ENCODE results near the gene MYO9A.

The MYO9A gene

DNA sequence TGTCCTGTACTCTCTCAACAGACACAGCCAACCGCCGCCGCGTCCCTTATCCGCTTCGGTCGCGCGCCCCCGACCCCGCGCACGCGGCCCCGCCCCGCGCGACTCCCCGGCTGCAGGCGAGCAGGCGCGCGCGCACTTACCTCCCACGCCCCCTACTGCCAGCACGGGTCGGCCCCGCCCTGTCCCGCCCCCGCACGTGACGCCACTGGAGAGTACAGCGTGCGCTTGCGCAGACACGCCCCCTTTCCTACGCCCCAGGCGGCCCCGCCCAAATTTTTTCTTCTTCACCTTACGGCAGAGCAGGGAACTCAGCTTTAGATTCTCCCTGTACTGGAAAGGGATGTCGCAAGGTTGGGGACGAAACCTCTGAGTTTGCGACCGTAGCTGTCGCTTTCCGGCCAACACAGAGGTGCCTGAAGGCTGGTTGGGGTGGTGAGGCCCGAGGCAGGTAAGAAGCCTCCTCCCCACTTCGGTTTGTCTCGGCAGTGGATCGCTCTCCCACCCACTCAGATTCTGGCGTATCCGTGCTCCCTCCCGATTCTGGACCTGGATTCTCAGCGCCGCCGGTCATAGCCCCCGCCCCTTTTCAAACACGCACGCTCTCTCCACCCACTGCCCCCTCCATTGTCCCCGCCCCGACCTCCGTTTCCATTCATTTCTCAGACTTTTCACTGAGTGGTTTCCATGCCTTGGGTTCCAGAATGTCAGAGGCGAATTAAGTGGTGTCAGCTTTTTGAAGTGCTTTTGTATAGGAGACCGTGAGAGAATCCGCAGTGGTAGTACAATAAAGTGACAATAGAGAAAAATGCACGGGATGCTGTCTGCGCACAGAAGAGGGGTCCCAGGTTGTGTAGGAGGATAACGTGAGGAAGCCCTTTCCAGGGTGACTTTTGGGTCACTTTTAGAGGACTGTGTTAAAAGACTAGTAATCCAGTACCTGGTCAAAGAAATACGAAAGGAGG lies at the start of gene MYO9A, which contains the start of gene SENP8:
MYO9A (minus strand) TSS at position 134 of the 962 bp plus-strand sequence. CDS start 71,587 bp downstream, outside the sequence.
SENP8 (plus strand) TSS at position 387 of the 962 bp plus-strand sequence. CDS start 21,221 bp downstream, outside the sequence.
- peak; percentile 99 to 100 for DNase-seq (ENCODE audit: low read depth in 2 of 2)

- DNase-seq (ENCODE audit: low read depth in 2 of 2), result no peak
These were observed 49.5 kb upstream of the MYO9A start for GRCh38 chr15:72167445-72167844.

DNA sequence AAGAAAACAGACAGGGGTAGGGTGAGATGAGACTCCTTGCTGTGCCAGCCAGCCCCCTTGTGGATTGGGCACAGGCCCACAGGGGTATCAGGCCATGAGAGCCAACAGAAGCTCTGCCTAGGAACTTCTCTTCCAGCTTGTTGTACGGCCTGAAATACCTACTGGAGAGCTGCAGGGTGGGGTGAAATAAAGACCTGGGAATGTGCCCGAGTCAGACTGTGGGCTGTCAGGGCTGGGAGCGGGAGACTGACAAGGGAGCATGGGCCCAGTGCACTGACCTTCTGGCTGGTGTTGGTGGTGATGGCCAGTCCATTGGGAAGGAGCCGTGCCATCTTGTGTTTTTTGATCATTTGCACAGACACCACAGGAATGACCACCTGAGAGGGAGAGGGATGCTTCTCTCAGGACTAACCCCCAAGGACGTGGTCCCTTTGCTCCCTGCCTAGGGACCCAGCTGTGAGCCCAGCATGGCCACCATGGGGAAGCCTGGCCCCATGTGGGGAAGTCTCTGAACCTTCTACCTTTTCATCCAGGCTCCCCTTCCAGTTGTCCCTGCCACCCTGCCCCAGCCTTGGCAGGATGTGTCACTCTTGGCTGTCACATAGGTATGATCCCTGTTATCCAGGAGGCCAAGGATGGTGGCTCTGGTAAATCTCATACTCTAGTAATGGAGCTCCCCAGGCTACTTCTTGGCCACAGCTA lies 48.9 kb upstream of the MYO9A start:
- no peak for DNase-seq (ENCODE audit: low read depth in 2 of 2)

- no peak for DNase-seq (ENCODE audit: low read depth in 2 of 2)
These were observed 45.8 kb upstream of the MYO9A start for GRCh38 chr15:72163719-72164118.

GRCh38 chr15:72162569-72162968 lies 44.6 kb upstream of the MYO9A start:
- DNase-seq (ENCODE audit: low read depth in 2 of 2), result no peak

DNA sequence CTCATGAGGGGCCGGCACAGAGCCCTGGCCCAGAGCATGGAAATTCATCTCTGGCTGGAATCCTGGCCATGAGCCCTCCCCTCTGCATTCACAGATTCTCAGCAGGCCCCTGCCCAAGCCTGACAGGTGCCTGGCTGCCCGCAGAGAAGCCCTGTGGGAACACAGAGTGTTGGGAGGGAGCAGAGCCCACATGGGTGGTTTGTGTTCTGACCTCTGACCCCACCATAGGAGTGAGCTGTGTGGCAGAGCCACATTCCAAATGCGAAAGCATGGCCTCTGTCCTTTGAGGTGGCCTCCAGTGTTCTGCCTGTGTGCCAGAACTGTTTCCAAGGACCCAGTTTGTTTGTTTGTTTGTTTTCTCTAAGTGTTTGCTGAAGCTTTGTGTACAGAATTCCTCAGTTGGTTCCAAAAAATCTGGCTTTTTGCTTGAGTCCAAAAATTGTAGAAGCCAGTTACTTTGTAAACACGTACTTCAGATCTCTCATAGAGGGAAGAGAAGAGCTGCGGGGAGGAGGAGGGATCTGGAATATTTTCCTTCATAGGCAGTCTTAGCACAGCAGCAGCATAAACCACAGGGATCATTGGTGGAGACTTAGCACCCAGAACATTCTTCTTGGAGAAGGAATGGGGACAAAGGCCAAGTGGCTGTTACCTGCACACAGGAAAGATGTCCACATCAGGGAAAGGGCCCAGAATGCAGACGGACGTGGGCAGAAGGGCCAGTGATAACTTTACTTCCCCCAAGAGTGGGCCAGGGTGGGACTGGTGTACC lies 43.6 kb upstream of the MYO9A start:
- no peak for DNase-seq (ENCODE audit: low read depth in 2 of 2)

DNA sequence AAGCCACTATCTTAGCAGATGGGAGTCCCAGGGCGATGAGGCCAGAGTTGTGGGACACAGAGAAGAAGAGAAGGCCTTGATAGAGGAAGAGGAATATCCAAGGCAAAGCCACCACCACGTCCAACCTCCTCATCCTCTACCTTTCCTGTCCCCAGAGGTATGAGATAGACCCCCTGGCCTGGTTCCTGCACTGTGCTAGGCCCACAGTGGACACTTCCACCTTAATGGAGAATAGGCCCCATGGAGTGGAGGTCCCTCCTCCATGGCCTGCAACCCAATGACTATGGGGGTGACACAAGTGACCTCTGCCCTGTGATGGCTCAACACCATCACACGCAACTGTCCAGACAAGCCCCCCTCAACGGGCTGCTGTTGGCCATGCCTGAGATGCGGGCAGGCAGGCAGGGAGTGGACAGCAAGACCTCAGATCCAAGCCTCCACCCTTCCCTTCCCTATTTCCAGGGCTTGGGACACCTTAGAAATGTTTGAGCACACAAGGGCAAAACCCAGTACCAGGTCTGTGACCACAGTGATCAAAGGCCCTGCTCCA lies 42.8 kb upstream of the MYO9A start:
- no peak for DNase-seq (ENCODE audit: low read depth in 2 of 2)

GRCh38 chr15:72156928-72157327 lies 39.0 kb upstream of the MYO9A start:
- no peak for DNase-seq (ENCODE audit: low read depth in 2 of 2)

DNA sequence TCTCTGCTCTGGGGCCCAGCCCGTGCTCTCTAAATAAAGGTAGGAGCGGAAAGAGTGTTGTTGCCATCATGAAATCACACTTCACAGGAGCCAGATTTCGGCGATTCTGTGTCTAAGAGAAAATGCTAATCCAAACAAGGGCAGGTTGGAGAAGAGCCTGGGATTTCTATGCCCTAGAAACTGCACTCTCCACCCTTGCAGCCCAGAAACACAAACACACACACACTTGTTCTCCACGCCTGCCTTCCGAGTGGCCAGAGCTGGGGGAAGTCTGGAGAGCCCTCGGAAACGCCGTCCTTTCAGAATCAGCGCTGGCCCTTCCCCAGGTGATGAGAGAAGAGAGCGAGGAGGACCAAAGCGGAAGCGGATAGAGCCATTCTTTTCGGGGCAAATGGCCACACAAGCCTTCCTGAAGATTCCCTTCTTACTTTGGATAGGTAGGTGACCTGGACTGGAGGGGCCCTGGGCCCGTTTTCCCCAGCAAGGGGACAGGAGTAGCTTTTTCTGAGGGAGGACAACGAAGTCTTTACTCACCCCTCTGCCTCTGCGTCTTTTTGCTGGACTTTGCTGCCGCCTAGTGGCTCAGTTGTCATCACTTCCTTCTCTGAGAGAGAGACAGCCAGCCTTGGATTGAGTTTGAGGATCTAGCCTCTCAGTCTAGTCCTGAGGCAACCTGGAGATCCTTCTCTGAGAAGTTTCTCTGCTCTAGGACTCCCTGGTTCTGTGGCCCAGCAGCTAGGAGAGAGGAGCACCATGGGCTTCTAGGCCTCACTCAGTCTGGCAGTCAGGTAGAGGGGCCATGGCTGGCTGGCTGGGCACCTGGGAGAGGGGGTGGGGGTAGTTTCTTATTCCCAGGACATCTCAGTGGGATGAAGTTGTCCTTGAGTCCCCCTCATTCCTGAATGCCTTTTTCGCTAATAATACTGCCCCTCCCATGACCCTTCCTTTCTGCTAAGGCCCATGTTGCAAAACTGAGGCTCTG lies 38.0 kb upstream of the MYO9A start:
- peak; percentile 76 to 77 for DNase-seq (ENCODE audit: low read depth in 2 of 2)

DNA sequence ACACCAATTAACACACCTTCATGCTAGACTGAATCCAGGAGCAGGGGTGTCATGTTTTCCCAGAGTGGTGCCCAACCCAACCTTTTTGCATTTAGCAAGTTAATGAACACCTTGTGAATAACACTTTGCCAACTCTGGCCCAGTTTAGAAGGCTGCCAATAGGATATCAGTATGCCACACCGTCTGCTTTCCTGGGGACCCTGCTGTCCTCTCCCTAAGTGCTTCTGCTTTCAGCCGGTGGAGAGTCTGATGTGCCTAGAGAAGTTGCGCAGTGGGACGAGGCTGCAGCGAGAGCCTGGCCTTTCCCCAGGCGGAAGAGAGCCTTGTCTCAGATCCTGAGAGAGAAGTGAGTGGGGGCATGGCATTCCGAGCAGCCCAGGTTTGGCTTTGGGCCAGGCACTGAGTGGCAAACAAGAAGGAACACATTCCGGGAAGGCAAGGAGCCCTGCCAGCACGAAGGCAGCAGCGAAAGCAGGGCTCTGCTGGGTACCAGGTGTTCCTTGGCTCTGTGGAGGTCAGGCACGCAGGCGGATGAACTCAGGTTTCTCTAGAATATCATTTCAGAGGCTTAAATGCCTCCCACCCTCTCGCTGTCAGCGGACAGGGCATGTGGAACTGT lies 37.2 kb upstream of the MYO9A start:
- DNase-seq (ENCODE audit: low read depth in 2 of 2), result no peak

DNA sequence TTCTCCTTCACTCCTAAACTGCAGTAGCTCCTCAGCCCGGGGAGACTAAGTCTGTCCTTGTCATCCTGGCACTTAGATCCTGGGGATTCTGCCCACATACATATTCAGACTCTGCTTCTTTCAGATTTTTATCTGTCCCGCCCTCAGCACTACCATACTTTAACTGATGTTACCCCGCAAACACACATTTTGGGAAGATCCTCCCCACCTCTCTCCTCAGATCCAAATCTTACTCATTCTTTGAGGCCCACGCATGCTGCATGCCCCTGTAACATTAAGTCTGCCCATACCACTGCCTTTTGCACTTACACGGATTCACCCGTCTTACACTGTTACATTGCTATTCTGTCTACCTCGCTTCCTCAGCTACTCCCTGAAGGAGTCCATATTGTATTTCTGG lies 36.4 kb upstream of the MYO9A start:
- DNase-seq (ENCODE audit: low read depth in 2 of 2), result no peak

- no peak for DNase-seq (ENCODE audit: low read depth in 2 of 2)
These were observed 35.5 kb upstream of the MYO9A start for GRCh38 chr15:72153269-72154000.

DNA sequence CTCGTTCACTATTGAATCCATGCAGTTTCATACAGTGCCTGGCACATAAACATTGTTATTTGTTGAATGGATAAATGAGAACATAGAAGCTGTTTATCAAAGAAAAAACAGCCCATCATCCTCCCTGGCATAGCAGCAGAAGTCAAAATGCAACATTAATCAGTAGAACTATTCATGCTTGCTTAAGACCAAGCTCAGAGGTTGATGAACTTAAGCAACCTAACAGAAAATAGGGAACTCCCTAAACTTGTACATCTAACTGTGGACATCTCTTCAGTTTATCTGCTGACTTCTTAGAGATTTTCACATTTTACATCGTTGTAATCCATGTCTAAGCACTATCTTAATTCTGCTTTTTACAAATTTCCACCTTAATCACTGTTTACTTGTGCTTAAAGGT lies 29.5 kb upstream of the MYO9A start:
- no peak for DNase-seq (ENCODE audit: low read depth in 2 of 2)

GRCh38 chr15:72146934-72147333 lies 29.0 kb upstream of the MYO9A start:
- DNase-seq (ENCODE audit: low read depth in 2 of 2), result no peak

- no peak for DNase-seq (ENCODE audit: low read depth in 2 of 2)
These were observed 28.3 kb upstream of the MYO9A start for GRCh38 chr15:72146221-72146620.

GRCh38 chr15:72141171-72142084 lies 23.5 kb upstream of the MYO9A start:
- DNase-seq (ENCODE audit: low read depth in 2 of 2), result no peak

GRCh38 chr15:72140088-72140487 lies 22.1 kb upstream of the MYO9A start:
- DNase-seq (ENCODE audit: low read depth in 2 of 2), result no peak

- DNase-seq (ENCODE audit: low read depth in 2 of 2), result no peak
These were observed 21.7 kb upstream of the MYO9A start for GRCh38 chr15:72139667-72140066.
